Measurements from ENCODE around the gene CFAP410.

Gene CFAP410

DNA sequence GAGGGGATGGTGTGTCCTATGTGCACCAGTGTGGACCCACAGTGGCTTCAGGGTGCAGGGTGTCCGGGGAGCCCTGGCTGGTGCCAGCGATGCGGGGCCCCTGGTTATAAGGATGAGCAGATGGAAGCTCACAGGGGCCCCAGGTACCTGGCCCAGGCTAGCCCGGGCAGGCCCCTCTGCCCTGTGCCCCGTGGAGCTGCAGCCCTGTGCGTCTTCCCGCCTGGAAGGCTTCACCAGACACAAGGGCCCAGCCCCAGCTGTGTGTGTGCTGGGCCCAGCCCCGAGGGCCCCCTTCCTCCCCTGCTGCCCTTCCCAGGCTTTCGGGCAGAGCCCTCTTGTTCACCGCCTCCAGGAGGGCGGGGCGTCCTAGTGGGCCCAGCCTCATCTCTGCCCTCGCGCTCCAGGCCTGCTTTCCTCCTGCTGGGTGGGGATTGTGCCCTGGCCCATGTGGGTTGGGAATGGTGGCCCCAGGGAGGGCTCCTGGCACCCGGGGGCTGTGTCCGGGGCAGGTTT lies 23.4 kb downstream of the CFAP410 start:
- no peak for DNase-seq

DNA sequence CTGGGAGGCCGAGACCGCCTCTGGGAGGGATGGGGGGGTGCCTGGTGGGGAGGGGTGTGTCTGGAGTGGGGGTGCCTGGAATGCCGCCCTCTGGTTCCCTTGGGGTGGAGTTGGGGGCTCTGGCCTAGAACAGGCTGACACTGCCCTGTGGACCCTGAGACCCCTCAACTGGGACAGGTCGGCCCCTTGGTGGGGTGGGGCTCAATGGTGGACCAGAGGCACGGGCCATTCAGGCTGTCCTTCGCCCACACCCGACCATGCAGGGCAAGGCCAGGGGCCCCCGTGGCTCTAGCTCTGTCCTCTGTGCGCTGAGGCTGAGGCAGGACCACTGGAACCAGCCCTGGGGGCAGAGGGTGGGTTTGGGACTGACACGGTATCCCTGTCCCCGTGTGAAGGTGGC lies 24.6 kb downstream of the CFAP410 start:
- no peak for DNase-seq

DNA sequence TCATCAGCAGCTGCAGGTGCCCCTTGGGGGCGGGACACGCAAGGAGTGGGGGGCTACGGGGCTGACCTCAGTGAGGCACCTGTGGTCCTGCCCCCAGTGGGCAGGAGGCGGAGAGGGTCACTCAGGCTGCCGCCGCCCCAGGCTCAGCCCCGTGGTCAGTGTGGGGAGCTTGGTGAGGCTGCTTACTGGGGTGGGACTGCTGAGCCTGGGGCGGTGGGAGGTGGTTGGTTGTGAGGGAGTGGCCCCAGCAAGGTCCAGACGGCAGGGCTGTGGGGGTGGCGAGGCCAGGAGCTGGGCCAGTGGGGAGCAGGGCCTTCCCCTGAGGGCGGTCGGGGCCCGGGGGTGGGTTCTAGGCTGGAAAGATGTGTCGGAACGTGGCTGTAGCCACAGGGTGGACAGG lies 25.1 kb downstream of the CFAP410 start:
- no peak for DNase-seq

DNA sequence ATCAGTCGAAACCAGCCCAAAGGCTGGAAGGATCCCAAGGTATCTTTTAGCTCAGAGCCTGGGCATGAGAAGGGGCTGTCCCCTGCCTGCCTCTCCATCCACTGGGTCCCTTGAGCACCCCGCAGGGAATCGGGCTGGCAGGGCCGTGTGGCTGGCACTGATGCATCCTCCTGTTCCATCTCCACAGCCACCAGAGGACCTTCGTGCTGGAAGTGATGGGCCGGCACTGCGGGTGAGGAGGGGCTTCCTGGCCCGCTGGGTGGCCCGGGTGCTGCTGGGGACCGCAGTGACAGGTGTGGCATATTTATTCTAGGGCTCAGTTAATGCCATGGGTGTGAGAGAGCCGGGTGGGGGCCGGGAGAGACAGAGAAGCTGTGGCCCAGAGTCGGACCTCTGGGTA lies 25.7 kb downstream of the CFAP410 start:
- DNase-seq: no peak

DNA sequence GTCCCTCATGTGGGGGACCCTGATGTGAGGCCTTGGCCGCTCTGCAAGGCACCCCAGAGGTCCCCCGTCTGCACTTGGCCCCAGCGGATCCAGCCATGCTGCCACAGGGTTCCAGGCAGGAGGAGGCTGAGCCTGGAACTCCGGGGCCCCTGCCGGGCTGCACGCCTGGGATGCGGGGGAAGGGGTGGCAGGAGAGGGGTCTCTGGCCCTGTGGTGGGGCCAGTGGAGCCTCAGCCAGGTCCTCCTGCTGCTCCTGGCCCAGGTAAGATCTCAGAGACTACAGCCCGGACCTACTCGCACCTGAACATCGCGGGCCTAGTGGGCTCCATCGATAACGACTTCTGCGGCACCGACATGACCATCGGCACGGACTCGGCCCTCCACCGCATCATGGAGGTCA lies 26.5 kb downstream of the CFAP410 start:
- no peak for DNase-seq

DNA sequence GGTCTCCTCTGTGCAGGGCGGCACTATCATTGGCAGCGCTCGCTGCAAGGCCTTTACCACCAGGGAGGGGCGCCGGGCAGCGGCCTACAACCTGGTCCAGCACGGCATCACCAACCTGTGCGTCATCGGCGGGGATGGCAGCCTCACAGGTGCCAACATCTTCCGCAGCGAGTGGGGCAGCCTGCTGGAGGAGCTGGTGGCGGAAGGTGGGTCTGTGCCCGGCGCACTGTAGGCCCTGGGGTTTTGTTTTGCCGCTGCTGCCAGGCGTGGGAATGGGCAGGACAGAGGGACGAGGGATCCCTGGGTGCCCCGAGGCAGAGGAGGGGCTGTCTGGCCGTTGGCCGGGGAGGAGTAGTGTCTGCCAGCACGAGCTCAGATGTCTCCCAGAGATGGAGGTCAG lies 27.1 kb downstream of the CFAP410 start:
- no peak for DNase-seq

DNA sequence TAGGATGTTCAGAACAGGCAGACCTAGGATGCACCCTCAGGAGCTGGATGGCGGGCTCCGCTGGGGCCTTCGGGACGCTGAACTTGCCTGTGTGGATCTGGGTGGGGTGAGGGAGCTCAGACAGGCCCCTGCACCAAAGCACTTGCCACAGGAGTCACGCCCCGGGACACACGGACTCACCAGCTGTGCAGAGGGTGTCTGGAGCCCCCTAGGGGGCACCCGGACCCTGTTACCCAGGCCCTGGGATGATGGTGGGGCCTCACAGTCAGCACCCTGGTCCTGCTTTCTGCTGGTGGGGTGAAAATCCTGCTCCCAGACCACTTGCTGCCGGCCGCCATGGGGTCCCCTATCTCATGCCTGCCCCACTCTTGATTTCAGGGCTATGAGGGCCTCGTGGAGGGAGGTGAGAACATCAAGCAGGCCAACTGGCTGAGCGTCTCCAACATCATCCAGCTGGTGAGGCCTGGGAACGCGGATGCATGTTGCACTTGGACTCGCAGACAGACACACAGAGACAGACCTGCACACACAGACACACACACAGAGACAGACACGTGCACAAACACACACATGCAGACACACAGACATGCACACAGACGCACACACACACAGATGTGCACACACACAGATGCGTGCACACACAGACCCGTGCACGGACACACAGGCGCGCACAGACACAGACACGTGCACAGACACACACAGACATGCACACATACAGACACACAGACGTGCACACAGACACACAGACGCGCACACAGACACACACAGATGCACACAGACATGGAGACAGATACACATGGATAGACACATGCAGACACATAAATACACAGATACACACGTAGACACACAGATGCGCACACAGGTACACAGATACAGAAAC lies 28.3 kb downstream of the CFAP410 start:
- DNase-seq: no peak

DNA sequence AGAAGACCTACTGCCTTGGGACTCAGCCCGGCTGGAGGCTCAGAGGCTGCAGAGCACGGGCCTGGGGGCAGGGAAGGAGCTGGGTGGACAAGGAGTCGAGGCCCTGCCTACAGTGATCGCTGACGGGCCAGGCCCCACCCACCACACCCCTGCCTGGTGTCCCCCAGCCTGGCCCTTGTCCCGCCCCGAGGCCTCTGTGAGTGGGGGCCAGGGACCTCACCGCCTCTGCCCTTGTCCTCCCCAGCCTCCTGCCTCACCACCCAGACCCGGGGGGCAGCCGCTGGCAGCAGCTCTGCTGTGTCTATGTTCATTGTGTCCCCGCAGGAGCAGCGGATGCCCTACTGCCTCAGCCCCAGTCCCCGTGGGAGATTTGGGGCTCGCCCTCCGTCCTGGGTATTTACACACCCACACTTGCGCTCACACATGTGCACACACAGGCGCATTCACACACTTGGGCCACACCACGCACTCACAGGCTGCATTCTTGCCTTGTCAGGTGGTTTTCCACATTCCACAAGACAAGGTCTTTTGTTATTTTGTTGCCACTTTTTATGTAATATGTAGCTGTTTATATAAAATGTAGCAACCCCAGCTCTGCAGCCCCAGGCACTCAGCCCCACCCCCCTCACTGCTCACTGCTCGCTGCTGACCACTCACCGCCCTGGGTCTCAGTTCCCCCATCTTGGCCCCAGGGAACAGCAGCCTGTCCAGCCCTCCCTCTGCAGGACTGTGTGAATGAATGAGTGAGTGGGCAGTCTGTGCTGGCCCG lies 32.1 kb downstream of the CFAP410 start:
- DNase-seq: no peak

DNA sequence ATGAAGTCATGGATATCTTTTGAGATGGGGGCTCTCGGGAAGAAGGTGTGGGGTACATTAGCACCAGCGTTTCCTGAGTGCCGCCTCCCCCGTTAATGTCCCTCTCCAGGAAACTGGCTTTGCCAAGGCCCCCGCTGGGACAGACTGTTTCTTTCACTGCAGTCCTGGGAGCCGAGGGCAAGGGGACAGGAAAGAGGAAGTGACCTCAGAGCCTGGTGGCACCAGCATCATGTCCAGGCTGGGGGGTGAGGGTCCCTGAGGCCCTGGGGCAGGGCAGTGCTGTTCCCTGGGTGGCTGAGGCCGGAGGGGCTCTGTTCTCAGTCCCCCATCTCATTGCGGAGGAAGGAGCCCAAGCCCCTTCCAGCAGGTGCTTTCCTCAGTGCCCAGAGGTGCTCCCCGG lies 33.5 kb downstream of the CFAP410 start:
- no peak for DNase-seq

DNA sequence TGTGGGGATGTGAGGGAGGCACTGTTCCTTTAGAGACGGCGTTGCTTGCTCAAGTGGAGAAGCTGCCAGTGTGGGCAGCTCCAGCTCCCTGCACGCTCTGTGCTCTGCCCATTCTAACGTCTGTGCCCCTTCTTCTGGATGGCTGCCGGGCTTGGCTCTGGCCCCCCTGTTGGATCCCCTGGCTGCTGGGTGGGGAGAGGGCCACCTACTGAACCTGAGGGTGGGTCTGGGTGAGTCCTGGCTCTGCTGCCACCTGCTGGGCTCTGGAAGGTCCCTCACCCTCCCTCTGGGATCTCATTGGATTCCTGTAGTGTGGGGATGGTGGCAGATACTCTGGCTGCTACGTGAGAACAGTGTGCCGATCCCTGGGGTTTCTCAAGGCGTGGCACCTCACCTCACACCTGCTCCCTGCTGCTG lies 34.3 kb downstream of the CFAP410 start:
- DNase-seq: peak; percentile 33 to 82

DNA sequence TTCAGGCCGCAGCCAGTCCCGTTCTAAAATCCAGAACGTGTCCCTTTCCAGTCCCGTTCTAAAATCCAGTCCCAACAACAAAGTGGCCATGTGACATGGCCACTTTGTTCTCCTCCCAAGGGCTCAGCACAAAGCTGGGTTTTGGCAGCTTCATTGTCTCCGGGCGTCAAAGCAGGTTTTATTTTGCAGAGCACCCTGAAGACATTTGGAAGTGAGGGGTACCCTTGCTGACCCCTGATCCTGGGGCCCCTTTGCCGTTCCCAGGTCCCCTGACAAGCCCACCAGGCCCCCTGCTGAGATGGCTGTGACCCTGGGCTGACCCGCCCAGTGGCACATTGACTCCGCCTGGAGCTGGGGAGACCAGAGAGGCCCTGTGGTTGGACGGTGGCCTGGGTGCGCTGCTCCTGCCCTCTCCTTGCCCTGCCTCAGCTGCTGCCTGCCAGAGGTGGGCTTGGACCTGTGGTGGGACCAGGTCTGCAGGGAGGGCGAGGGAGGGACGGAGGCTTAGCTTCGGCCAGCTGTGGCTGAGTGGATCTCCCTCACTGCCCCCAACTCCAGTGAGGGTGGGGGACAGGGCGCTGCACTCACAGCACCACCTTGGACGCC lies 35.1 kb downstream of the CFAP410 start:
- DNase-seq: no peak

DNA sequence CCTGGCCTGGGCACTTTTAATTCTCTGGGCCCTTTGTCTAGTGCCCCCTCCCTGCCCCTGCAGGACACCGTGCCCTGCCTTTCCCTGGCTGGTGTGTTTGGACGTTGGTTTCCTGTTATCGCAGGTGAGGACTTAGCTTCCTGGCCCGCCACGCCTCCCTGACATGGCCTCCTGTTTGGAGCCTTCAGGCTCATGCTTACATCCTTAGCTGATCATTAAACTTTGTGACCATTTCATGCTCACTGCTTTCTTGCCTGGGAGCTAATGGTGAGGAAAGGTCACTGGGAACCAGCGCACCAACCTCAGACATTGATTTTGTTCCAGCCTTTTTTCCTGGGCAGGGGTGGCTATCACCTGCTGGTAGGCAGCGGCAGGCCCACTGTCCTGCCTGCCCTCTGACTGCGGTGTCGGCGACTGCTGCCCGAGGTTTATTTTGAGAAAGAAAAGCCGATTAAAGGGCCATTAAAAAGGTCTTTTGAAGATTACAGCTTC lies 35.7 kb downstream of the CFAP410 start:
- DNase-seq: peak in 1 of 2 experiments; percentile 13

DNA sequence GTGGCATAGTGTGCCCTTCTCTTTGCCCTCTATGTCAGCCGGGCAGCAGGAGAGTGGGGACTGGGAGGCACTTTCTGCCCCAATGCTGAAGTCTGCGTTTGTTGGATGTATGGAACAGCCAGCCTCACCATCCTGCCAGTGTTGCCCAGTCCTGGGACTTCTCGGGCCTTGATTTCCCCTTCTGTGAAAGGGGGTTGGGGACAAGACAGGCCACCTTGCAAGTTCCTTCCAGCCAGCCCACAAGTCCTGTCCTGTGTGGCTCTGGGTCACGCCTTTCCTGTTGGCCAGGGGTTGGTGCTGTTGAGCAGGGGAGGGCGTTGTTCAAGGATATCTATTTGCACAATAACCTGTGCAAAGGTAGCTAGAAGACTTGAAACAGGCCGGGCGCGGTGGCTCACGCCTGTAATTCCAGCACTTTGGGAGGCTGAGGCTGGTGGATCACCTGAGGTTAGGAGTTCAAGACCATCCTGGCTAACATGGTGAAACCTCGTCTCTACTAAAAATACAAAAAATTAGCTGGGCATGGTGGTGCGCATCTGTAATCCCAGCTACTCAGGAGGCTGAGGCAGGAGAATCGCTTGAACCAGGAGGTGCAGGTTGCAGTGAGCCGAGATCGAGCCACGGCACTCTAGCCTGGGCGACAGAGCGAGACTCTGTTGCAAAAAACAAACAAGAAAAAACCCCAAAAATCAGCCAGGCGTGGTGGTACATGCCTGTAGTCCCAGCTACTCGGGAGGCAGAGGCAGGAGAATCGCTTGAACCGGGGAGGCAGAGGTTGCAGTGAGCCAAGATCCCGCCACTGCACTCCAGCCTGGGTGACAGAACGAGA lies 36.4 kb downstream of the CFAP410 start:
- peak in 1 of 2 experiments; percentile 43 for DNase-seq

DNA sequence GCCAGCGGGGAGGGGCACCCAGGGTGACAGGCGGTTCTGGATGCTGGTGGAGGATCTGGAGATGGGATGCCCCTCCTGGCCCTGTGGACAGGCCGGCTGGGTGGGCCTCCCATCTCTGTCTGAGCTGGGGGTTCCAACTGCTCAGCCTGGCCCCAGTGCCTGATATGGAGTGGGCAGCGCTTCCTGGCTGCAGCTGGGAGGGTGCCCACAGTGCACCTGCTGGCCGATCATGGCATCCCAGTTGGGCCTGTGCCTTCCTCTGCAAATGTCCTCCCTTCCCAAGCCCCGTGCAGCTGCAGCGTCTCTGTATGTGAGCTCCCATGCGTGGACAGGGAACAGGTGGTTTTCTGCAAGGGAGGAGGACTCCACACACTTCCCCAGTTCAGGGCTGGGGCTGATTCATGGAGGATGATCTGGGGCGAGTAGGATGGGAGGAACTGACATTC lies 37.2 kb downstream of the CFAP410 start:
- no peak for DNase-seq

DNA sequence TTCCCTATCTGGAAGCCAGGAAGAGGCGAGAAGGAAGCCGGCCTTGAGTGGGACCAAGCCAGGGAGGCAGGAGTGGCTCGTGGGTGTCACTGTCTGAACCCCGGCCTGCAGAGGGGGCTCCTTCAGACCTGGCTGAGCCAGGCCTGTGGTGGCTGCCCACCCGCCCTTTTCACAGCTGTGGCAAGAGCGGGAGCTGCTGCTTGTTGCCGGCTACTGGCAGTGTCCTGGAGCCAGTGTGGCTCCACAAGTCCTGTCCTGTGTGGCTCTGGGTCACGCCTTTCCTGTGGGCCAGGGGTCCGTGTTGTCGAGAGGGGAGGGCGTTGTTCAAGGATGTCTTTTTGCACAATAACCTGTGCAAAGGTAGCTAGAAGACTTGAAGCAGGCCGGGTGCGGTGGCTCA lies 38.0 kb downstream of the CFAP410 start:
- no peak for DNase-seq

DNA sequence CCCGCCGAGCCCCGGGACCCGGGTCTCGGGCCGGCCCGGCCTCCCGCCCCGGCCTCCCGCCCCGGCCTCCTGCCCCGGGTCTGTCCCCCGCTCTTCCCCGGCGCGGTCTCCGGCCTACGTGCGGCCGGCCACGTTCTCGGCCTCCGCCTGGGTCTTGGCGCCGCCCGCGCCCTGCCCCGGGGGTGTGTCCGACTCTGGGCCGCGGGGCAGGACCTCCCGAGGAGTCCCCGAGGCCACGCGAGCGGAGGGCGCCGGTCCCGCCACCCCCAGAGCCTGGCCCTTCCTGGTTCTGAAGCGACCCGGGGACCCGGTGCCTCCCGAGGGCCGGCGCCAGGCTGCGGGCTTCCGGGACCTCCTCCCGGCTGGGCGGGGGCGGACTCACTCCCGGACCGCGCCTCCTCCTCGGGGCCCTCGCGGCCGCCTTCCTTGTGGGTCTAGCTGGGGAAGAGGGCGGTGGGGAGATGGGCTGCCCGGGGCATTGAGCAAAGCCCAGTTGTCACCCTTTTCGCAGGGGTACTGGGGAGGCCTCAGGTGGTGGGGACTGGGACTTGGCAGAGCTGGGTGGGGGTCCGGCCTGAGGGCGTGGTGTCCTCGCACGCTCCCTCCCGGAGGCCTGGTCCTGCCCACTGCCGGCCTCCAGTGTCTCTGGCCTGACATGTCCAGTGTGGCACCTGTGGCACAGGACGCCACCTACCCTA lies 38.8 kb downstream of the CFAP410 start:
- peak in 1 of 2 experiments; percentile 65 for DNase-seq

DNA sequence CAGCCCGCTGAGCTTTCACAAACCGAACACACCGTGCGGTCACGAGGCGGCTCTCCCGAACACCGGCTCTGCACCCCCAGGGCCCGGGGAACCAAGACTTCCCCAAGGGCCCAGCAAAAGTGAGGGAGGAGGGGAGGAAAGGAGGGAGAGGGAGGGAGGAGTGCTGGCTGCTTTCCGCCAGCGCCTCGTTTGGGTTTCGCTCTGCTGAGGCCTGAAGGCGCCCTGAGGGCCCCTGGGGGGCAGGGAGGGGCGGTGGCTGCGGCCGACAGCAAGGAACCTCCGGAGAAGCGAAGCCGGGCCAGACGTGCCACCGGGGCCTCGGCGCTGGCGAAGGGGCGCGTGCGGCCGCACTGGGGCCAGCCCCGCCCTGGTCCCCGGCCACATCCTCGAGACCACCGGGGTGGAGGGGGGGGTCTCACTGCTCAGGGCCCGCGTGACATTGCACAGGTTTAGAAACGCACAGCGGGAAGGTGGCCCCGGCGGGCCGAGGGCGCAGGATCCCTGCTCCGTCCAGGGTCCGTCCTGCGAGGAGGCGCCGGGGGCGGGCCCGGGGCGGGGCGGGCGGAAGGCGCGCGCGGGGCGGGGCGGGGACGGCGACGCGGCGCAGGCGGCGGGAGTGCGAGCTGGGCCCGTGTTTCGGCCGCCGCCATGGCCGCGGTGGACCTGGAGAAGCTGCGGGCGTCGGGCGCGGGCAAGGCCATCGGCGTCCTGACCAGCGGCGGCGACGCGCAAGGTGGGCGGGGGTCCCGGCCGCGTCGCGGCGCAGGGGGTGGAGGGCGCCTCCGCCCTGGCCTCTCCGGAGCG lies 39.5 kb downstream of the CFAP410 start, which contains the start of gene PFKL:
Gene PFKL (plus strand): TSS at position 596 of the 804 bp plus-strand sequence. CDS start 53 bp downstream, at position 649.
- DNase-seq: peak in 1 of 2 experiments; percentile 74

DNA sequence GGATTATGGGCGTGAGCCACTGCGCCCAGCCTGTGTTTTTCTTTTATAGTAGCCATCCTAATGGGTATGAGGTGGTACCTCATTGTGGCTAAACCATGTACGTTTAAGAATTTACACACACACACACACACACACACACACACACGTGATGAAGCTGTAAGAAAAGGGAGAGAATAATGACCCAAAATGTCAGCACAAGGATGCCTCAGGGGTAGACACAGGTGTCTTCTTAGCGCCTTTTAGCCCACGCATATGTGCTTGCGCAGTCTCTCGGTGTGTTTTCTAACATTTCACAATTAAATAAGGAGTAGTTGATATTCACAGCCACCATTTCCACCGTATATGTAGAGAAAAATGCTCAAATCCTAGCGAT lies 40.1 kb downstream of the CFAP410 start:
- no peak for DNase-seq

DNA sequence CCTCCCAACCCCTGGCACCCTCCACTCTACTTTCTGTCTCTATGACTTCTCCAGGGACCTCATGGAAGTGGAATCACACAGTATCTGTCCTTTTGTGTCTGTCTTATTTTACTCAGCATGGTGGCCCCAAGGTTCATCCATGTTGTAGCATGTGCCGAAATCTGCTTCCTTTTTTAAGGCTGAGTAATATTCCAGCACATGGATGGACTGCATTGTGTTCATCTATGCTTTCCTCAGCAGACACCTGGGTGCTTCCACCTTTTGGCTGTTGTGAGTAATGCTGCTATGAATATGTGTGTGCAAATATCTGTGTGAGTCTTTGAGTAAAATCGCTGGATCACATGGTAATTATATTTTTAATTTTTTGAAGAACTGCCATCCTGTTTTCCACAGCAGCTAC lies 40.9 kb downstream of the CFAP410 start:
- DNase-seq: no peak

DNA sequence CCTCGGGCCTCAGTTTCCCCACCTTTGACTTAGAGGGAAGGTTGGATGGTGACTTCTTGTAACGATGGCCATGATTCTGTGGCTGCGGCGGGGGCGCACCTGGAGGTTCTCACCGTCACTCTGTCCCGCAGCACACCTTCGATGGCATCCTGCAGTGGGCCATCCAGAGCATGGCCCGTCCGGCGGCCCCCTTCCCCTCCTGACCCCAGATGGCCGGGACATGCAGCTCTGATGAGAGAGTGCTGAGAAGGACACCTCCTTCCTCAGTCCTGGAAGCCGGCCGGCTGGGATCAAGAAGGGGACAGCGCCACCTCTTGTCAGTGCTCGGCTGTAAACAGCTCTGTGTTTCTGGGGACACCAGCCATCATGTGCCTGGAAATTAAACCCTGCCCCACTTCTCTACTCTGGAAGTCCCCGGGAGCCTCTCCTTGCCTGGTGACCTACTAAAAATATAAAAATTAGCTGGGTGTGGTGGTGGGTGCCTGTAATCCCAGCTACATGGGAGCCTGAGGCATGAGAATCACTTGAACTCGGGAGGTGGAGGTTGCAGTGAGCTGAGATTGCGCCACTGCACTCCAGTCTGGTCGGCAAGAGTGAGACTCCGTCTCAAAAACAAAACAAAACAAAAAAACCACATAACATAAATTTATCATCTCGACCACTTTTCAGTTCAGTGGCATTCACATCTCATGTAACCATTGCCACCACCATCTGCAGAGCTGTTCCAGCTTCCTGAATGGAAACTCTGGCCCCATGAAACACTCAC lies 41.5 kb downstream of the CFAP410 start:
- DNase-seq: peak; percentile 45 to 88
